GM18870 (cell line): ENCODE results near the gene TAF9B.
A peak's percentile ranks its signal among the peaks of the same experiment; 100 is the strongest.
"Not testable (repeated sequence)": the region's sequence is repeated elsewhere in the genome, so short reads cannot be mapped to it uniquely, and the experiment has no call there.

Source experiments
- ATAC-seq: cut with Tn5 transposase; IDR thresholded peaks from one replicate; pipeline ENCODE4 v1.9.1; 2021; ENCODE audit warnings: moderate library complexity; ENCODE audit not compliant: unreplicated experiment

The TAF9B gene

GRCh38 chrX:78116766-78117165, 22.7 kb downstream of the TAF9B start:
- ATAC-seq: no peak

GRCh38 chrX:78116365-78116764, 23.1 kb downstream of the TAF9B start:
- no peak for ATAC-seq

- no peak for ATAC-seq
Measured at GRCh38 chrX:78111140-78111931, 28.1 kb downstream of the TAF9B start.

- ATAC-seq: no peak
Measured at GRCh38 chrX:78109458-78109857, 30.0 kb downstream of the TAF9B start.

GRCh38 chrX:78106651-78106986, 32.8 kb downstream of the TAF9B start:
- ATAC-seq: no peak

- ATAC-seq: no peak
Measured at GRCh38 chrX:78105944-78106650, 33.4 kb downstream of the TAF9B start.

- peak; percentile 29 for ATAC-seq
Measured at GRCh38 chrX:78104447-78105176, 34.8 kb downstream of the TAF9B start.

- peak; percentile 89 for ATAC-seq
Measured at GRCh38 chrX:78103623-78104446, 35.6 kb downstream of the TAF9B start, which contains the start of gene PGK1. Gene PGK1 (plus strand): TSS chrX:78104248. CDS start chrX:78104341, 93 bp downstream.

- ATAC-seq: no peak
Measured at GRCh38 chrX:78103001-78103622, 36.3 kb downstream of the TAF9B start.

- ATAC-seq: no peak
Measured at GRCh38 chrX:78102091-78102490, 37.4 kb downstream of the TAF9B start.

GRCh38 chrX:78098108-78098507, 41.3 kb downstream of the TAF9B start:
- no peak for ATAC-seq

- peak; percentile 94 for ATAC-seq
Measured at GRCh38 chrX:78092296-78092695, 47.2 kb downstream of the TAF9B start.

GRCh38 chrX:78081413-78081812, 58.0 kb downstream of the TAF9B start:
- not testable (repeated sequence) for ATAC-seq
